Muscle of leg (tissue), 11 donors: ENCODE data around the gene OLFM1. TPM values are rescaled to one million over a fixed set of nuclear protein-coding genes. Genes with fewer than 3 reads are reported as not detected.

Experiments used
- DNase-seq: peaks from one replicate; pipeline ENCODE4 v3.0.0; 2013
- H3K27ac ChIP-seq: one replicate; pipeline ENCODE4 v1.5.1; 2013; ENCODE audit warnings: mild to moderate bottlenecking, low read length, control low read depth
- H3K27me3 ChIP-seq: one replicate; pipeline ENCODE4 v1.6.1; 2013; ENCODE audit warnings: low read length; ENCODE audit not compliant: control insufficient read depth, insufficient read depth
- H3K36me3 ChIP-seq: one replicate; pipeline ENCODE4 v1.6.1; 2013; ENCODE audit warnings: low read length; ENCODE audit not compliant: control insufficient read depth, insufficient read depth
- H3K4me1 ChIP-seq: one replicate; pipeline ENCODE4 v1.6.1; 2013; ENCODE audit warnings: low read length; ENCODE audit not compliant: control insufficient read depth, insufficient read depth
- H3K4me3 ChIP-seq: one replicate; pipeline ENCODE4 v1.5.1; 2013; ENCODE audit warnings: low read length, control low read depth
- H3K9me3 ChIP-seq: replicated peaks from 2 replicates; pipeline ENCODE4 v1.6.1; 2013; ENCODE audit warnings: low read depth, low read length; ENCODE audit not compliant: control insufficient read depth
- WGBS: methylation state at CpG from one replicate; pipeline ENCODE4 v1.1.5; 2013; ENCODE audit warnings: missing lambda C conversion rate; ENCODE audit not compliant: insufficient coverage; 5-methylcytosine and 5-hydroxymethylcytosine counted together
- polyA plus RNA-seq, 8 donors: library from polyadenylated mRNA; unstranded; fragments of 120-200 nt; gene quantifications; one replicate each; pipeline versions ENCODE4 v1.2.1 to v1.2.3, GENCODE V29; 2013; ENCODE audit warnings: inconsistent platforms in 1 of 8, low replicate concordance in 1 of 8; ENCODE audit not compliant: insufficient read length in 8 of 8, insufficient read depth in 1 of 8
- total RNA-seq: library from RNA; stranded (reverse); fragments of 120-200 nt; gene quantifications from one replicate; pipeline ENCODE4 v1.2.4, GENCODE V29; 2013

The OLFM1 gene
- total and polyA plus RNA-seq, 9 donors: 3.2 to 7.4 (median 4.7) TPM

DNA sequence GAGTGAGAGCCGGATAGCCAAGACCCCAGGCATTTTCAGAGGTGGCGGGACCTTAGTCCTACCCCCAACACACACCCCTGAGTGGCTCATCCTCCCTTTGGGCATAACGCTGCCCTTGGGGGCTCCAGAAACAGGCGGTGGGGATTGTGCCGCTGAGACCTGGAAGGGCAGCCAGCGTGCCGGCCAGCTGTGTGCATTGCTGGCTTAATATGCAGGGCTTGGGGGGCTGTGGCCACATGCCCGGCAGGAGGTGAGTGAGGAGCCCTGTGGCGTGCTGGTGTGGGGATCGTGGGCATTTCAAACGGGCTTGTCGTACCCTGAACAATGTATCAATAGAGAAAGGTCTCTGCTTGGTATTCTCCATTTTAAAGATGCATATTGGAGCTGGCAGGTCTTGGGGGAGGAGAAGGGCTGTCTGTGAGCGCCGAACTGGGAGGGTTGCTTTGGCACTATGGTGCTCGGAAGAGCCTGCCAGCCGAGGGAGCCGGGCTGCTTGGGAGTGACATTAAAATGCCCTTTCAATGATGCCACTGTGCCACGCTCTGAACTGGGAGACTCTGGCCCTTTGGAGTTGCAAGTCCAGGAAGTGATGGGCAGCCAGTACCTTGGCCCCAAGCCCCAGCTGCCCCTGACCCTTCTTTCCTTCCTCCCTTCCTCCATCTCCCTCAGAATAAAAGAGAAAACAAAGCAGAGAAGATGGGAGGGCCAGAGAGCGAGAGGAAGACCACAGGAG lies 11.2 kb upstream of the OLFM1 start:
- Histone ChIP-seq H3K4me1 (peaks cover 13% of the 10 kb centered on the region), H3K36me3 (no peaks in the 10 kb centered on the region), H3K27ac (no peak overlapping the region), H3K9me3 (no peaks in the 10 kb centered on the region), H3K4me3 (no peak overlapping the region), H3K27me3 (peaks cover 48% of the 10 kb centered on the region)
- WGBS: 21% methylated on average over 16 of the region's 19 CpGs
- no peak for DNase-seq

DNA sequence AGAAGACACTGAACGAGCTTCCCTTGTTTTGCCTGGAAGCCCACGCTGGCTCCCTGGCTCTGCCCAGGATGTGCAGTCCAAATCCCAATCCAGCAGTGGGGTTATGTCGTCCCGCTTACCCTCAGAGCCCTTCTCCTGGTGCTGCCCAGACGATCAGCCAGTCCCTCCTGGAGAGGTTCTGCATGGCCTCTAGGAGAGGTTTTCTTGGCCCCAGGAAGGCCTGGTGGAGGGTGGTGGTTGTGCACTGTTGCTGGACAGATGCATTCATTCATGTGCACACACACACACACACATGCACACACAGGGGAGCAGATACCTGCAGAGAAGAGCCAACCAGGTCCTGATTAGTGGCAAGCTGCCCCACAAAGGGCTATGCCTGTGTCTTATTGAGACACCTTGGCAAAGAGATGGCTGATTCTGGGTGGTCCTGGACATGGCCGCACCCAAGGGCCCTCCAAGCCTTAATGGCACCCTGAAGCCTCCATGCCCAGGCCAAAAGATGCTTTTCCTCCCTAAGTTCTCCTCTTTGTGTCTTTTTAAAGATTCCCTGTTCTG lies 10.5 kb upstream of the OLFM1 start:
- Histone ChIP-seq H3K27ac (no peak overlapping the region), H3K9me3 (no peaks in the 10 kb centered on the region), H3K36me3 (no peaks in the 10 kb centered on the region), H3K4me3 (no peak overlapping the region), H3K27me3 (peaks cover 48% of the 10 kb centered on the region), H3K4me1 (peaks cover 13% of the 10 kb centered on the region)
- no peak for DNase-seq
- 29% methylated on average over 1 of the region's 6 CpGs for WGBS

DNA sequence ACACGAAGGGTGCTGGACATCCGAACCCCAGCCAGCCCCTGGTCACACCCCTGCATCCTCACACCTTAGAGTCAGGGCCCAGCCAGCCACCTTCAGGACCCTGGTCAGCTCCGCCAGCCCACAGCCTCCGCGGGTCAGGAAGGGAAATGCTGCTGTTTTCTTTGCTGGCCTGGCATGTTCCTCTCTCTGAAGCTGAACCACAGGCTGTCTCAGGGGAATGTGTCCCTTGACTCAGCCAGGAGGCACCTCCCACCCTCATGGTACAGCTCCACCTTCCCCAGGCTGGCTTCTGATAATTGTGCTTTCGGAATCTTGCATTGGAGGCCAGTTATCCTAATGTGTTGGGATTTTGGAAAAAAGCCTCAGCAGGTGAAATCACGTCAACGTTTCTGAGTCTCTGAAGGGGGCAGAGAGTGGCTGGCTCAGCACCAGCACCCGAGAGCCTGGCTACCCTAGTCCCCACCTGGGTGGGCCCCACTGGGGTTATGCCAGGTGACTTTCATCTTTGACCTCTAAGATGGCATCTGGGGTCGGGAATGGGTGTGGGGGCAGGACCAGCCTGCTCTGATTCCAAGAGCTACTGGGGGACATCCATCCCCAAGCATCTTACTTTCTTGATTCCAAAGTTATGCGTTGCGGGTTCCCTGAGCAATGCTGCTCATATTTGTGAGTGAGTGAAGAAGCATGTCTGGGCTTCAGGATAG lies 9.8 kb upstream of the OLFM1 start:
- DNase-seq: peak; percentile 40
- Histone ChIP-seq H3K36me3 (no peaks in the 10 kb centered on the region), H3K27me3 (peaks cover 52% of the 10 kb centered on the region), H3K27ac (no peak overlapping the region), H3K9me3 (no peaks in the 10 kb centered on the region), H3K4me1 (peaks cover 13% of the 10 kb centered on the region), H3K4me3 (no peak overlapping the region)
- 30% methylated on average over 10 of the region's 12 CpGs for WGBS

DNA sequence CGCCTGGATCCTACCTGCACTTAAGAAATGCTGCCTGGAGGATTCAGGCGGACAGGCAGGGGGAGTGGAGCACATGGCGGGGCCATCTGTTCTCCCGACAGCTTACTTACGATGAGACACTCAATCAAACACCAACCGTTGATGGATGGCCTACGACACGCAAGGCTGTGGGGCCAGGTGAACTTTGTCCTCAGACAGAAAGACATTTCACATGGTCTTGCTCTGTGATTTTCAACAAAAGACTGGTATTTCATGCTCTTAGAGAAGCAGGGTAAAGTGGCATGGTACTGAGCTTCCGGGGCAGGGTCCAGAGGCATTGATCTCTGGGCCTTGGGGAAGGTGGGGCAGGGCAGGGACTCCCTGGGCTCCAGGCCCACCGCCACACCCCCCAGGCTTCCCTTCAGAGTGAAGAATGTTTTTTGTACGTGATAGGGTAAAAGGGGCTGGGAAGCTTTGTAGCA lies 9.1 kb upstream of the OLFM1 start:
- Histone ChIP-seq H3K27me3 (peaks cover 55% of the 10 kb centered on the region), H3K36me3 (no peaks in the 10 kb centered on the region)
- 48% methylated on average over 7 of the region's 11 CpGs for WGBS

DNA sequence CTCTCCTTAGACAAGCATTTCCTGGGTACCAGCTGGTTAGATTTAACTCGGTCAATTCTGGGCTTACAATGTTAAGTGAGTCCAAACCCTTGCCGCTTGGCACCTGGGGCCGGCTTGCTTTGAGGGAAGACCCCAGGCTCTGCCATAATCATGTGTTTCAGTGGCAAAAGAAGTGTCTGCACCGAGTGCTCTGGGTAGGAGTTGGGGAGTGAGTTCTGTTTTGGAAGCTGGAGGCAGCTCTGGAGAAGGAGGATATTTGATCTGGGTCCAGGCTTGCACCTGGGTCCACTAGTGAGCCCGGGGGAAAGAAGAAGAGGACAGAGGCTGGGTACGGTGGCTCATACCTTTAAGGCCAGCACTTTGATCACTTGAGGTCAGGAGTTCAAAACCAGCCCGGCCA lies 8.4 kb upstream of the OLFM1 start:
- Histone ChIP-seq H3K36me3 (no peaks in the 10 kb centered on the region), H3K27me3 (peaks cover 57% of the 10 kb centered on the region), H3K4me1 (peaks cover 13% of the 10 kb centered on the region), H3K27ac (no peak overlapping the region), H3K4me3 (no peak overlapping the region), H3K9me3 (no peaks in the 10 kb centered on the region)
- 84% methylated on average over 5 of the region's 7 CpGs for WGBS
- DNase-seq: no peak

More for the DNA sequence above, 9.1 kb upstream of the OLFM1 start:
- Histone ChIP-seq H3K9me3 (no peaks in the 10 kb centered on the region), H3K4me1 (peaks cover 13% of the 10 kb centered on the region), H3K27ac (no peak overlapping the region), H3K4me3 (no peak overlapping the region)
- no peak for DNase-seq

DNA sequence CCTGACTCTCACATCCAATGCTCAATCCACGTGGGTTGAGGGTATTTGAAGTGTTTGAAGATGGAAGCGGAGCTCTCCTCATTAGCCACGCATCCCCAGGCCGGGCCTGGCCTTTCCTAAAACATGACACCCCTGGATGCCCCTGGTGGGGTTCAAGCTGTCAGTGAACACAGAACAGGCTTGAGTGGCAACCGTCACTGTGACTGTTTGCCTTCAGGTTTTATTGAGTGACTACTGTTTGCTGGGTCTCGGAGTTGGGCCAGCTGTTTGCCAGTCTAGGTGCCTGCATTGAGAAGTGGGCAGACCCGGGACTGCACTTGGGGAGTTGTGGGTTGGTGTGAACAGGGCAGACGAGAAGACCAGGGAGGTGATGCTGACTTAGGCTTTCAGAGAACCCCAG lies 7.8 kb upstream of the OLFM1 start:
- peaks cover 13% of the 10 kb centered on the region for H3K4me1 ChIP-seq
- peaks cover 56% of the 10 kb centered on the region for H3K27me3 ChIP-seq
- H3K36me3 ChIP-seq: no peaks in the 10 kb centered on the region
- no peak for DNase-seq
- H3K4me3 ChIP-seq: no peak overlapping the region
- H3K9me3 ChIP-seq: no peaks in the 10 kb centered on the region
- H3K27ac ChIP-seq: no peak overlapping the region
- 86% methylated on average over 4 of the region's 8 CpGs for WGBS

DNA sequence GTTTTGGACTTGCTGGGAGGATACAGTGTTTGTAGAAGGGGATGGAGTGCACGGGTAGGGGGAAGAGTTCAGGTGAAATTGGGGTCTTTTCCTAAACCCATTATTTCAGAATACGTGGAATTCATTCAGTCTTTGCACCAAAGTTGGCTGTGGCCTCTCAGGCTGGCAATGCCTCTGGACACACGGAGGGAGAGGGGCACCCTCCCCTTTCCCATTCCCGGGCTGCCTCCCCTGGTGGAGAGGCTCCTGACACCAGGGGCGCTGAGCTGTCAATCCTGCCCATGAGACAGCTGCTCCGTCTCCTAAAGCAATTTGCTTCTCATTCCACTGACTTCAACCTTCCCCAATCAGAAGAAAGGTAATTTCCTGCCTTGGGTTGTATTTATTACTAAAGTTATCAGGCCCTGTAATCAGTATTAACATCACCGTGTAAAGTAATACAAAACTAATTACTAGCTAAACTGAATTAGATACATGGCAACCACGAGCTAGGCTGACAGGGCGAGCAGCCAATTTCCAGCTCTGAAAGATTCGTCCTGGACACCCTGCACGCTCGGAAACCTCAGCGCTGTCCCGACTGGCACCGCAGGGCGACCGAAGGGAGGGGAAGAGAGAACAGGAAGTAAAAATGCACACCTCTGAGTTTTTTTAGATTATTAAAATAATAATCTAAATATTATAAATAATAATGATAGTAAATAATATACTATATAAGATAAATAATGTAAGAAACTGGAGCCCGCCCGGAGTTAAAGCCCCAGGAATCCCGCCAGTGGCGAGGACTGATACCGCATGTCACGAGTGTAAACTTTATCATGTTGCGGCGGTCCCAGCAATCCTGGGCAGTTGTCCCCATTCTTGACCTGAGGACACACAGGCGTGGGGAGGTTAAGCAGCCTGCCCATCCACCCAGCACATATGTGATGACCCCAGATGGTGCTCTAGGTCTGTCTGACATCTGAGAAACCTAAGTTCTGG lies 6.9 kb upstream of the OLFM1 start:
- DNase-seq: no peak
- H3K4me3 ChIP-seq: no peak overlapping the region

DNA sequence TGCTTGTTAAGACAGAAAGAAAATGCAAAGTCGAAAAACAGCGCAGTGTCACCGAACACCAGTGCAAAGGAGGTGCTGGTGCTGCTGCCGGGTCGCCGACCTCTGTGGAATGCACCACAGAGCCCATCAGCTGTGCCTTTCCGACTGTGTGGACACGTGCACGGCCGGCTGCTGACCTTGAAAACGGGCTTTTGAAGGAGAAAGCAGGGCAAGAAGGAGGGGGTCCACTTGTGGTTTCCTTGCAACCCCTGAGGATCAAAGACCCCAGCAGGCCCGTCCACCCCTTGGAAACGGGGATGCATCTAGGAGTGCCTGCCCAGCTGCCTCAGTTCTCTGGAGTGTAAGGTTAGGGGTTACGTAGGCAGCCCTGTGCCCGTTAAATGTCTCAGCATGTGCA lies 6.2 kb upstream of the OLFM1 start:
- 72% methylated on average over 15 of the region's 15 CpGs for WGBS

More for the DNA sequence above, 6.9 kb upstream of the OLFM1 start:
- H3K27ac ChIP-seq: no peak overlapping the region
- no peaks in the 10 kb centered on the region for H3K36me3 ChIP-seq
- WGBS: 70% methylated on average over 7 of the region's 26 CpGs
- no peaks in the 10 kb centered on the region for H3K9me3 ChIP-seq
- H3K4me1 ChIP-seq: peaks cover 13% of the 10 kb centered on the region
- peaks cover 57% of the 10 kb centered on the region for H3K27me3 ChIP-seq

DNA sequence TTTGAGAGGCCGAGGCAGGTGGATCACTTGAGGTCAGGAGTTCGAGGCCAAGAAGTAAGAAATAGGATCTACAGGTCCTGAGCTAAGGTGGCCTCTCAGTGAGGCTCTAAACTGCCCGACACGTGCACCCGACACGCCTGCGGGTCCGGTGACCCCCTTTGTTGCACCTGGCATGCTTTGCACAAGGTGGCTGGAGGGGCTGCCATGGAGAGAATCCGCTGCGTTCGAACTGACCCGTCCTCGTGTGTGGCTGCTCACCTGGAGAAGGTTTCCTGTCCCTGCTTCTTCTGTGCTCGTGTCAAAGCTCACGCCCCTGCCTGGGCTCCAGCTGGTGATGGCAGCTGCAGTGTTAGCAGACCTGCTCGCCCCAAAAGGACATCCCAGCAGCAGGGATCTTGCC lies 5.7 kb upstream of the OLFM1 start:
- no peaks in the 10 kb centered on the region for H3K9me3 ChIP-seq
- peaks cover 17% of the 10 kb centered on the region for H3K4me1 ChIP-seq
- H3K36me3 ChIP-seq: no peaks in the 10 kb centered on the region
- no peak overlapping the region for H3K27ac ChIP-seq
- no peak overlapping the region for H3K4me3 ChIP-seq
- peaks cover 59% of the 10 kb centered on the region for H3K27me3 ChIP-seq
- 78% methylated on average over 16 of the region's 16 CpGs for WGBS
- no peak for DNase-seq

More for the DNA sequence above, 6.2 kb upstream of the OLFM1 start:
- Histone ChIP-seq H3K9me3 (no peaks in the 10 kb centered on the region), H3K4me3 (no peak overlapping the region), H3K27me3 (peaks cover 59% of the 10 kb centered on the region), H3K36me3 (no peaks in the 10 kb centered on the region), H3K27ac (no peak overlapping the region), H3K4me1 (peaks cover 14% of the 10 kb centered on the region)
- no peak for DNase-seq
